8988T (cell line): ENCODE measurements around the gene ZBTB17.

Source experiments
- DNase-seq: peaks from one replicate; pipeline ENCODE4 v3.0.0; 2011

ZBTB17 gene

GRCh38 chr1:15958793-15959192 is 17.1 kb downstream of the ZBTB17 start:
- DNase-seq = no peak

- DNase-seq = no peak
Observed at GRCh38 chr1:15958111-15958510, 17.8 kb downstream of the ZBTB17 start.

GRCh38 chr1:15957221-15958095 is 18.4 kb downstream of the ZBTB17 start:
- DNase-seq = no peak

- no peak for DNase-seq
Observed at GRCh38 chr1:15956150-15956549, 19.8 kb downstream of the ZBTB17 start.

DNA sequence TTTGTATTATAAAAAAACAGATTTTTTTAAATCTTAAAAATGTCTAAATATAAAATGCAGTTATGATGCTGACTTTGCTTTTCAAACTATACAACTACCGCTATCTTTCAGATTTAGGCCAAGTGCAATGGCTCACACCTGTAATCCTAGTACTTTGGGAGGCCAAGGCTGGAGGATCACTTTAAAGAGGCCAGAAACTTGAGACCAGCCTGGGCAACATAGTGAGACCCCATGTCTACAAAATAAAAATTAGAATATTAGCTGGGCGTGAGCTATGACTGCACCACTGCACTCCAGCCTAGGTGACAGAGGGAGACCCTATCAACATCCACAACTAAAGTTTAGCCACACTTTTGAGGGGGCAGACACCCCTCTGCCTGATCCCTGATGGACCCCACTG is 20.3 kb downstream of the ZBTB17 start:
- no peak for DNase-seq

- no peak for DNase-seq
Observed at GRCh38 chr1:15954316-15954715, 21.6 kb downstream of the ZBTB17 start.

DNA sequence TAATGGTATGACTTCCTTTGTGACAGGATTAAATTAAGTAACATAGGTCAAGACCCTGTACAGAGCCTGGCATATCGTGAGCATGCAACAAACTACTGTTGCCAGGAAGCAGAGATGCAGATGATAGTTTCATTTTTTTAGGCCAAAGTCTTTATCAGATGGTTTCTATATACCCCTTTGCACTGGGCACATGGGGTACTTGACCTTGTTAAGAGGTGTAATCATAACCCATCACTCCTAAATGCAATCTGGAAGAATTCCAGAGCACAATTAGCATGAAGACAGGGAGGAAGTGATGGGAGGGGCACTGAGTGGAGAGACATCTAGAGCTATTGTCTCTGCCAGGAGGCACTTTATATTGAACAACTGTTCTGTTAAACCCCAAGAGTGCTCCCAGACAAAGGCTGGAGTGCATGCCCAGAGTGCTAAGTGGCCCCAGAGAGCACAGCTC is 22.1 kb downstream of the ZBTB17 start:
- no peak for DNase-seq

DNA sequence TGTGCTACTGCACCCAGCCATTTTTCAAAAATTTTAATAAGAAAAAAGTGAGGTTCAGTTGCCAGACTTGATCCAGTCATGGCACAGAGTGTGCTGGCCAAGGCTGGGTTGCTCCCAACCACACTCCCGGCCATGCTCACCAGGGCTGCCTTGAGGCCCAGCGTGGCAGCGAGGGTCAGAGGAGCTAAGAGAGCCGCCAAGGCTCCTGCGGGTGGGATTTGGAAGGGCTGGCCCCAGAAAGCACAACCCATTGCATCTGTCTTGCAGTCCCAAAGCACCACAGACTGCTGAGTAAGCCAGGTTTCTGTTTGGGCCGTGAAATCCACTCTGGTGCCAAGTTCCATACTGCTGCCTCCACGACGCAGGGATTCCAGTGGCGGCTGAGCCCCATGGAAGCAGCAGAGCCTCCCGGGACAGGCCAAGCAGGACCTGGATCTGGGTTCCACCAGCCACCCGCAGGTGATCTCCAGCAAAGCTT is 22.6 kb downstream of the ZBTB17 start:
- no peak for DNase-seq

GRCh38 chr1:15952317-15953258 is 23.3 kb downstream of the ZBTB17 start:
- DNase-seq = no peak

GRCh38 chr1:15951341-15952153 is 24.4 kb downstream of the ZBTB17 start:
- DNase-seq = no peak

- DNase-seq = no peak
Observed at GRCh38 chr1:15950763-15951295, 25.1 kb downstream of the ZBTB17 start.

- no peak for DNase-seq
Observed at GRCh38 chr1:15950302-15950701, 25.6 kb downstream of the ZBTB17 start.

DNA sequence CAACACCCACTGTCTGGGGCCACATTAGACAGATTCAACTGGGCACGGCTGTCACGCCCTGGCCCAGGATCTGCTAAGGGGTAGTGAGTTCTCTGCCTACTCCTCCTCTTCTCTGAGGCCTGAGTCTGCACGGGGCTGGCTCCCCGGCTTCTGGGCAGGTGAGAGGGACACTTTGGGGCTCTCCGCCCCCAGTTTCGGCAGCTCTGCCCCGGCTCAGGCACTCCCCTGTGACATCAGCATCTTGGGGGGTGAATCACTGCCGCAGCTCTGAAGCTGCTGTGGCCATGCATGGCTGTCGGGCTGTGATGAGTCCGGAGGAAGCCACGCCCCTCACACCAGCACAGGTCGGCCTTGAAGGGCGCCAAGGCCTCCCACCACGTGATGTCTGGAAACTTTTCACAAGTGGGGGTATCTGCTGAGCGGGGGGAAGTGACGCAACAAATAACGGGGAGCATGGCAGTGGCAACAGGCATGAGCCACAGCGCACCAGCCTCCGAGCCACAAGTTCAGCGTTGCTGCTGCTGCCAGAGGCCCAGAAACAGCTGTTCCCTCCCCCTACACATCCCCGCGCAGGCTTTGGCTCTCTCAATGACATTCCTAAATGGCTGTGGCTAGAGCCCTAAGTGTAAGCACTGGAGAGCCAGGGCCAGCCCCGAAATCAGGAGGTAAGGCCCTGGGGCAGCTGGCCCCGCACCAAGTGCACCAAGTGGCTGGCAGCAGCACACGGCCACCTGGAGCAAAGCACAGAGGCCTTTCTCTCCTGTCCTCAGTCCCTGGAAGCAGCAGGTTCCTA is 26.3 kb downstream of the ZBTB17 start:
- no peak for DNase-seq

DNA sequence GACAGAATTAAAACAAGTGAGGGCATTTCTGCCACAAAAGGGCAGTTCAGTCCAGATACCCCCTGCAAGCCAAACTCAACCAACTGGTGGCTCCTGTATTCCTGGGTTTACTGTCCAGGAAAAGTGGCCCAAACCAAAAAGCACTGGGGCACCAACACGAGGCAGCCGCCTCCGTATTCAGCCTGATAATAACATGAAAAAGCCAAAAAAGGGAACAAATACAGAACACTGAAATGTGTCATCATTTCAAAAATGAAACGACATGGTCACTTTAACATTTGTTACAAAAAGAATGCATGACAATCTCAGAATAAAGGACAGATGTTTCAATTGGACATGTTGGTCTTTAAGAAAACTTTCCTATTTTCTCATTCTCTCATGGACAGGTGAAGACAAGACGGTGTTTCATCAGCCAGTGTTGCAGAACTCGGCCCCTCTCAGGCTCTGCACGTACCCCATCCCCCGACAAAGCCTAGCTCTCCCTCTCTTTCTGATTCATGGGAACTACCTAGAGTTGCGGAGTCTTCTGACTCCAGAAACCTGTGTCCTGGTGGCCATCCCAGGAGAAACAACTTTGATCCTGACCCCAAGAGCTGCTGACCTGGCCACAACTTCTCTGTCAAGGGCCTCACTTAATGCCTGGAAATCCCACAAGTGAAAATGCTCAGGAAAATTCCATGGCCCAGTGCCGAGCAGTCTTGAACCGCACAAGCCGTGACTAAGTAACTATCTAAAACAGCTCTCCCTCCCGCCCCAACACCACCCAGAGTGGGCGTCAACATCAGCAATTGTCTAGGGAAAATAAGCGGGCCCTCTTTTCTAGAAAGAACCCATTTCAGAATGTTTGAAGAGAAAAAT is 27.1 kb downstream of the ZBTB17 start:
- DNase-seq = no peak

GRCh38 chr1:15948091-15948591 is 27.8 kb downstream of the ZBTB17 start:
- DNase-seq = no peak

DNA sequence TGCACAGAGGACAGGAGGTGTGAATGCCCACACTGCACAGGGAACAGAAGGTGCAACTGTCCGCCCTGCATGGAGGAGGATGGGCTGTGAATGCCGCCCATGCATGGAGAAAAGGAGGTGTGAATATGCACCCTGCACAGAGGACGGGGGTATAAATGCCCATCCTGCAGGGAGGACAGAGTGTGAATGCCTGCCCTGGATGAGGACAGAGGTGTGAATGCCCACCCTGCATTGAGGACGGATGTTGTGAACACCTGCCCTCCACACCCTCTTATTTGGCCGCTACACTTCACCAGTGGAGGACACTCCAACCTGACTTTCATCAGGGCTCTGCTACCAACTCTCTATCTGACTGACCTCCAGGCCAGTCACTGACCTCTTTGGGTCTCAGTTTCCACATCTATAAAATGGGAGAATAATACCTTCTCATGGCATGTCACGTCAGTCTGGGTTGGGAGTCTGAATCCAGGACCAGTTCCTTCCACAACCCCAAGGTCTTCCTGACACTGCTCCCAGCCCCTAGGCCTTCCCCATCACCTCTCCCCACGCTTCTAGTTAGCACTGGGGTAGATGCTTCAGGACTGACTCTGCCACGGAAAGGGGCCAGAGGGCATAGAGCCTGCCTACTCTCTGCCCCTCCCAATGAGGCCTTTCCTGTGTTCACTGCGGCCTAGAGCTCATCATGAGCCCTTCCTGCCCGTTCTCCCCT is 28.4 kb downstream of the ZBTB17 start:
- no peak for DNase-seq

- no peak for DNase-seq
Observed at GRCh38 chr1:15946571-15947381, 29.1 kb downstream of the ZBTB17 start.

GRCh38 chr1:15945832-15946448 is 30.0 kb downstream of the ZBTB17 start:
- DNase-seq = no peak
